Trophoblast cell (in vitro differentiated cells and primary cell): ENCODE data around the gene CD63.

Source experiments
- DNase-seq, 2 donors: peaks; one replicate each; pipeline ENCODE4 v3.0.0-alpha.2; 2016
- H2AFZ ChIP-seq: 2 replicates; pipeline ENCODE4 v1.6.1; 2013; ENCODE audit warnings: low read length, moderate library complexity, mild to moderate bottlenecking; ENCODE audit not compliant: insufficient read depth, poor library complexity
- H2AK5ac ChIP-seq: 2 replicates; pipeline ENCODE4 v1.6.1; 2013; ENCODE audit warnings: mild to moderate bottlenecking, low read length
- H2BK120ac ChIP-seq: 2 replicates; pipeline ENCODE4 v1.6.1; 2013; ENCODE audit warnings: low read length, mild to moderate bottlenecking, moderate library complexity; ENCODE audit not compliant: insufficient read depth, poor library complexity
- H2BK12ac ChIP-seq: 2 replicates; pipeline ENCODE4 v1.6.1; 2013; ENCODE audit warnings: mild to moderate bottlenecking, low read length, moderate library complexity
- H2BK5ac ChIP-seq: 2 replicates; pipeline ENCODE4 v1.6.1; 2013; ENCODE audit warnings: low read length, low read depth, moderate library complexity, mild to moderate bottlenecking; ENCODE audit not compliant: poor library complexity
- H3K14ac ChIP-seq: 2 replicates; pipeline ENCODE4 v1.6.1; 2013; ENCODE audit warnings: mild to moderate bottlenecking, low read length
- H3K18ac ChIP-seq: 2 replicates; pipeline ENCODE4 v1.6.1; 2013; ENCODE audit warnings: mild to moderate bottlenecking, low read length
- H3K23ac ChIP-seq: 2 replicates; pipeline ENCODE4 v1.6.1; 2013; ENCODE audit warnings: low read length
- H3K27ac ChIP-seq: 2 replicates; pipeline ENCODE4 v1.5.1; 2013; ENCODE audit warnings: low read depth, mild to moderate bottlenecking, inconsistent platforms, low read length, moderate library complexity
- H3K27me3 ChIP-seq: 2 replicates; pipeline ENCODE4 v1.6.1; 2013; ENCODE audit warnings: inconsistent platforms, mild to moderate bottlenecking, low read length, moderate library complexity; ENCODE audit not compliant: insufficient read depth
- H3K36me3 ChIP-seq, 2 experiments: 1 replicate in 1 of 2; 2 replicates in 1 of 2; pipeline ENCODE4 v1.6.1; 2013; ENCODE audit warnings: low read length in 2 of 2, mild to moderate bottlenecking in 2 of 2, moderate library complexity in 1 of 2; ENCODE audit not compliant: insufficient read depth in 2 of 2, control insufficient read depth in 1 of 2
- H3K4ac ChIP-seq: 2 replicates; pipeline ENCODE4 v1.6.1; 2013; ENCODE audit warnings: low read depth, mild to moderate bottlenecking, low read length, moderate library complexity
- H3K4me1 ChIP-seq, 2 experiments: 1 replicate in 1 of 2; 2 replicates in 1 of 2; pipeline ENCODE4 v1.6.1; 2013; ENCODE audit warnings: low read length in 2 of 2, mild to moderate bottlenecking in 2 of 2, moderate library complexity in 1 of 2; ENCODE audit not compliant: insufficient read depth in 2 of 2, control insufficient read depth in 1 of 2
- H3K4me2 ChIP-seq: 2 replicates; pipeline ENCODE4 v1.6.1; 2013; ENCODE audit warnings: inconsistent platforms, mild to moderate bottlenecking, low read length, moderate library complexity
- H3K4me3 ChIP-seq: 2 replicates; pipeline ENCODE4 v1.5.1; 2013; ENCODE audit warnings: mild to moderate bottlenecking, low read depth, low read length, inconsistent platforms
- H3K79me1 ChIP-seq: one replicate; pipeline ENCODE4 v1.6.1; 2013; ENCODE audit warnings: low read length
- H3K79me2 ChIP-seq: 2 replicates; pipeline ENCODE4 v1.6.1; 2013; ENCODE audit warnings: low read length, mild to moderate bottlenecking; ENCODE audit not compliant: control insufficient read depth, insufficient read depth, poor library complexity
- H3K9ac ChIP-seq: 2 replicates; pipeline ENCODE4 v1.6.1; 2013; ENCODE audit warnings: mild to moderate bottlenecking, low read length
- H3K9me3 ChIP-seq: 2 replicates; pipeline ENCODE4 v1.6.1; 2013; ENCODE audit warnings: low read depth, mild to moderate bottlenecking, control low read depth, inconsistent platforms, low read length; ENCODE audit not compliant: insufficient read depth
- H4K12ac ChIP-seq: 2 replicates; pipeline ENCODE4 v1.6.1; 2013; ENCODE audit warnings: low read depth, mild to moderate bottlenecking, low read length, moderate library complexity
- H4K8ac ChIP-seq: 2 replicates; pipeline ENCODE4 v1.6.1; 2013; ENCODE audit warnings: low read depth, mild to moderate bottlenecking, low read length, moderate library complexity
- H4K91ac ChIP-seq: one replicate; pipeline ENCODE4 v1.6.1; 2013; ENCODE audit warnings: low read depth, mild to moderate bottlenecking, low read length, moderate library complexity
- WGBS: extraction: QIAGEN DNeasy Blood & Tissue Kit; methylation state at CpG from one replicate; pipeline ENCODE4 v1.1.7; 2013; ENCODE audit warnings: missing lambda C conversion rate; ENCODE audit not compliant: insufficient read length, insufficient coverage; ENCODE audit errors: extremely low coverage; 5-methylcytosine and 5-hydroxymethylcytosine counted together

CD63 gene

DNA sequence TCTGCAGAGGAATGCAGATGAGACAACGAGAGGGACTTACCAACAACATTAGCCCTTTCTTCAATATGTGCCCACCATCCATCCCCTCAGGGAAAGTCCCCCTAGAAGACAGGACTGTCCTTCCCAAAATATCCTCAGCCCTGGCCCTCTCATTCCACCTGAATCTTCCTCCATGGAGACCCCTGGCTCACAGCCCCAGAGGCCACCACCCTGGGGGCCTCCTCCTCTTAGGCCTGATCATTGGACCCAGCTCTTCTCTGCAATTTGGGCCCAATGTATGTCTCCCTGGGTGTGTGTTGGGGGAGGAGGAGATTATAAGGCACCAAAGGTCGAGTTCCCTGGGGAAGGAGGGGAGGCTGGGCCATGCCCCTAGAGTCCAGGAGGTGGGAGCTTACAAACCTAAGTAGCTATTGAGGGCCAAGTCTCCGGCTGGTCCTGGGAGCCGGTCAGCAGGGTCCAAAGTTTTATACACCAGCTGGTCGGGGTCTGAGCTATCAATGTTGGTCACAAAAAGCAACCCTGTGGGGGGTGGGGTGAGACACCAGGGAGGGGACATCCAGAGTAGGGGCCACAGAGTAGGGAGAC lies 29.2 kb downstream of the CD63 start:
- no peak overlapping the region for H2BK12ac ChIP-seq
- no peaks in the 10 kb centered on the region for H3K79me2 ChIP-seq
- no peak overlapping the region for H4K8ac ChIP-seq
- H3K4me1 ChIP-seq, result no peaks in the 10 kb centered on the region
- H3K18ac ChIP-seq, result no peak overlapping the region
- H3K23ac ChIP-seq, result no peak overlapping the region
- no peak overlapping the region for H3K27ac ChIP-seq
- no peak overlapping the region for H3K14ac ChIP-seq
- H2AFZ ChIP-seq, result no peak overlapping the region
- no peaks in the 10 kb centered on the region for H3K27me3 ChIP-seq
- no peak overlapping the region for H4K91ac ChIP-seq
- no peaks in the 10 kb centered on the region for H3K79me1 ChIP-seq
- no peak overlapping the region for H2BK120ac ChIP-seq
- H3K9ac ChIP-seq, result no peak overlapping the region
- H3K4me2 ChIP-seq, result no peak overlapping the region
- H3K9me3 ChIP-seq, result peaks cover 3% of the 10 kb centered on the region
- no peak overlapping the region for H4K12ac ChIP-seq
- no peak overlapping the region for H2BK5ac ChIP-seq
- H3K4ac ChIP-seq, result no peak overlapping the region
- no CpG with 5 or more reads among the region's 5 CpGs for WGBS
- H3K4me3 ChIP-seq, result no peak overlapping the region
- no peaks in the 10 kb centered on the region for H3K36me3 ChIP-seq
- no peak for DNase-seq
- H2AK5ac ChIP-seq, result no peak overlapping the region

DNA sequence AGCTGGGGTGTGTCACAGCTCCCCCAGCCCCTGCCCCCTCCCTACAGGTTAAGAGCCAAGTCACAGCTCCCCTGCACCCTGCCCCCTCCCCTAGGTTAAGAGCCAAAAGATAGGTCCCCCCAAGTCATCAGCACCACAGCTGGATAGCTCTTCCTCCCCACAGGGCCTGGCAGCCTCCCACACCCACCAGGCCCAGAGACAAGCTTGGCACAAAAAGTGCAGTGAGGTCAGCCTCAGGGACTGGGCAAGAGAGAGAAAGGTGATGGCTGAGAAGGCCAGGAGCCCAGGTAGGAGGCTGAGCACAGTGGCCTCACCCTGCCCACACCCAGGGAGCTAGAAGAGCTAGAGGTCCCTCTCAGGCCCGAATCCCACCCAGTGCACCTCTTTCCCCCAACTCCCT lies 29.8 kb downstream of the CD63 start:
- H3K36me3 ChIP-seq, result no peaks in the 10 kb centered on the region
- no peak overlapping the region for H3K4ac ChIP-seq
- no peak overlapping the region for H4K8ac ChIP-seq
- no peak overlapping the region for H3K23ac ChIP-seq
- no peak overlapping the region for H2BK120ac ChIP-seq
- DNase-seq, result no peak
- H3K27ac ChIP-seq, result no peak overlapping the region
- no peak overlapping the region for H3K4me3 ChIP-seq
- no peaks in the 10 kb centered on the region for H3K79me1 ChIP-seq
- no peak overlapping the region for H2AFZ ChIP-seq
- H3K18ac ChIP-seq, result no peak overlapping the region
- no peak overlapping the region for H3K9ac ChIP-seq
- H3K14ac ChIP-seq, result no peak overlapping the region
- no peak overlapping the region for H2BK12ac ChIP-seq
- no peaks in the 10 kb centered on the region for H3K4me1 ChIP-seq
- no peak overlapping the region for H4K12ac ChIP-seq
- no peaks in the 10 kb centered on the region for H3K27me3 ChIP-seq
- H3K9me3 ChIP-seq, result peaks cover 6% of the 10 kb centered on the region
- H3K79me2 ChIP-seq, result no peaks in the 10 kb centered on the region
- no peak overlapping the region for H4K91ac ChIP-seq
- no CpG with 5 or more reads among the region's 1 CpG for WGBS
- H2AK5ac ChIP-seq, result no peak overlapping the region
- no peak overlapping the region for H3K4me2 ChIP-seq
- H2BK5ac ChIP-seq, result no peak overlapping the region

DNA sequence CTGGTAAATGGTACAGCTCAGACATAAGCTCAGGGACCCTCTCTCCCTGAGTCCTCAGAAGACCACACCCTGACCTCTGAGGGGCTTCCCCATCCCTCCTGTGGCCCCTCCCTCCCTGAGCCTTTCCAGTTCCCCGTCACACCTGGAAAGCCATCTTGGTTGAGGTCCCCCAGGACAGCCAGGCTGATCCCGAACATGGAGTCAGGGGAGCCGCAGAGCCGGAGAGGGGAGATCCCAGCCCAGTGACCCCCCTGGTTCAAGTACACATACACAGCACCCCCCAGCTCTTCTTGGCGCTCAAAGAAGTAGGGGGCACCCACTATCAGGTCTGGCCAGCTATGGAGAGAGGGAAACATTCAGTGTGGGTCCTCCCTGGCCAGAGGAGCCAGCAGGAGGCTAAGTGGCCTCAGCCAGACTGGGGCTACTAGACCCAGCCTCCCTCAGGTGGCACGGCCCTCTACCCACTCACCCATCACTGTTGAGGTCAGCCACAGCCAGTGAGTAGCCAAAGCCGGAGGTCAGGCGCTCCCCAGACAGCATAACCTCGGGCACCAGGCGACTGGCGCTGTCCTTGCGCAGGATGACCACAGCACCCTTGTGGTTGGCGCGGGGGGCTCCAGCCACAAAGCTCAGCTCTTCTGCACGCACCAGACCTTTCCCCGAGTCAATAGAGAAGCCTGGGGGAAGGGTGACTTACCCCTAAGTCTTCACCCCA lies 30.4 kb downstream of the CD63 start:
- H4K12ac ChIP-seq, result no peak overlapping the region
- no peak overlapping the region for H3K9ac ChIP-seq
- no peaks in the 10 kb centered on the region for H3K79me1 ChIP-seq
- H3K27ac ChIP-seq, result no peak overlapping the region
- H3K27me3 ChIP-seq, result no peaks in the 10 kb centered on the region
- peaks cover 8% of the 10 kb centered on the region for H3K9me3 ChIP-seq
- no peaks in the 10 kb centered on the region for H3K4me1 ChIP-seq
- no peak overlapping the region for H2AFZ ChIP-seq
- H2BK5ac ChIP-seq, result no peak overlapping the region
- no peaks in the 10 kb centered on the region for H3K36me3 ChIP-seq
- H2BK12ac ChIP-seq, result no peak overlapping the region
- H3K14ac ChIP-seq, result no peak overlapping the region
- no peak overlapping the region for H2AK5ac ChIP-seq
- no peak overlapping the region for H2BK120ac ChIP-seq
- no peak overlapping the region for H4K8ac ChIP-seq
- H4K91ac ChIP-seq, result no peak overlapping the region
- DNase-seq, result no peak
- no peak overlapping the region for H3K23ac ChIP-seq
- H3K4ac ChIP-seq, result no peak overlapping the region
- no peak overlapping the region for H3K4me2 ChIP-seq
- WGBS, result no CpG with 5 or more reads among the region's 16 CpGs
- H3K4me3 ChIP-seq, result no peak overlapping the region
- no peaks in the 10 kb centered on the region for H3K79me2 ChIP-seq
- H3K18ac ChIP-seq, result no peak overlapping the region

DNA sequence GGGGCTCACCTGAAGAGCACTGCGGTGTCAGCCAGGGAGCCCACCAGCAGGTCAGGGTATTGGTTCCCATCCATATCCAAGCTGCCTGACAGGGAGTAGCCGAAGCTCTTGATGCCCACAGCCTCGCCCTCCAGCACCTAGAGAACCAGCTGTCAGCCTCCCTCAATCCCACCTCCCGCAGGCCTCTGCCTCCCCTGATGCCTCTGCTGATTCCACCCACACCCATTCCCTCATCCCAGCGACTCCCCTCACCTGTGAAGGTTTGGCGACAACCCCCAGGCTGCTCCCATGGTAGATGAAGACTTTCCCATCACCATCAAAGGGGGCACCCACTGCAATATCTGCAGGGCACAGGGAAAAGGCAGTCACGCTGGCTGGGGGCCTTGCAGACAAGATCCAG lies 31.1 kb downstream of the CD63 start:
- no peak for DNase-seq
- Histone ChIP-seq H3K4me2 (no peak overlapping the region), H4K12ac (no peak overlapping the region), H3K36me3 (no peaks in the 10 kb centered on the region), H3K79me1 (no peaks in the 10 kb centered on the region), H2BK5ac (no peak overlapping the region), H3K4ac (no peak overlapping the region), H3K27me3 (no peaks in the 10 kb centered on the region), H2BK12ac (no peak overlapping the region), H3K23ac (no peak overlapping the region), H3K18ac (no peak overlapping the region), H2AFZ (no peak overlapping the region), H4K91ac (no peak overlapping the region), H3K27ac (no peak overlapping the region), H3K14ac (no peak overlapping the region), H3K9ac (no peak overlapping the region), H3K79me2 (no peaks in the 10 kb centered on the region), H3K4me1 (no peaks in the 10 kb centered on the region), H3K9me3 (peaks cover 7% of the 10 kb centered on the region), H3K4me3 (no peak overlapping the region), H4K8ac (no peak overlapping the region), H2BK120ac (no peak overlapping the region), H2AK5ac (no peak overlapping the region)
- WGBS, result no CpG with 5 or more reads among the region's 7 CpGs
